Activated CD8-positive, alpha-beta T cell treated with anti-CD3 and anti-CD28 coated beads for 36 hours (primary cell): ENCODE data around the gene C2. TPM values are rescaled to one million over a fixed set of nuclear protein-coding genes. Genes with fewer than 3 reads are reported as not detected.
A peak's percentile ranks its signal among the peaks of the same experiment; 100 is the strongest.

ENCODE experiments used
- ATAC-seq: fragments of 200-7000 bp; cut with Tn5 transposase; one replicate; pipeline ENCODE4 v1.10.0; 2021; ENCODE audit warnings: mild to moderate bottlenecking, moderate library complexity
- CTCF ChIA-PET: fragments of 350-600 bp; sonication (Branson Sonifier 250); formaldehyde crosslinking; loops from one replicate; lab custom pipeline; 2021; ENCODE audit warnings: antibody characterized with exemption; lab: Charles Lee
- POLR2A ChIA-PET: fragments of 350-600 bp; sonication (Branson Sonifier 250); formaldehyde crosslinking; loops from one replicate; lab custom pipeline; 2021; ENCODE audit warnings: antibody characterized with exemption; lab: Charles Lee
- DNase-seq: peaks from one replicate; pipeline ENCODE4 v3.0.0-alpha.2; 2020
- H3K27ac Mint-ChIP-seq: one replicate; pipeline ENCODE4 v1.8.0; 2021; ENCODE audit warnings: mild to moderate bottlenecking, mixed read lengths
- H3K27me3 Mint-ChIP-seq: one replicate; pipeline ENCODE4 v1.8.0; 2021; ENCODE audit warnings: mixed read lengths
- H3K36me3 Mint-ChIP-seq: one replicate; pipeline ENCODE4 v1.8.0; 2021; ENCODE audit warnings: low read depth, mixed read lengths
- H3K4me1 Mint-ChIP-seq: one replicate; pipeline ENCODE4 v1.8.0; 2021; ENCODE audit warnings: low read depth, mixed read lengths
- H3K4me3 Mint-ChIP-seq: one replicate; pipeline ENCODE4 v1.8.0; 2021; ENCODE audit warnings: mild to moderate bottlenecking, moderate library complexity, mixed read lengths
- H3K9me3 Mint-ChIP-seq: one replicate; pipeline ENCODE4 v1.8.0; 2021; ENCODE audit warnings: mixed read lengths
- CTCF ChIP-seq: fragments of 200-600 bp; IDR thresholded peaks from one replicate; pipeline ENCODE4 v1.8.0; 2022; ENCODE audit warnings: antibody characterized with exemption, mild to moderate bottlenecking
- intact Hi-C: fragments of 100-400 bp; cut with micrococcal nuclease; formaldehyde crosslinking; loops from one replicate; pipeline ENCODE4 v1.10.0; 2022
- total RNA-seq, 2 experiments: library from RNA; stranded (reverse); gene quantifications; one replicate each; pipeline ENCODE4 v1.2.3, GENCODE V29; 2021

The C2 gene
- total RNA-seq, 2 experiments from 2014 or later: 0.99 to 1.4 TPM

GRCh38 chr6:31892821-31893220 is 34.7 kb upstream of the C2 start:
- H3K4me3 Mint-ChIP-seq: no peak overlapping the region
- H3K27me3 Mint-ChIP-seq: no peaks in the 10 kb centered on the region
- H3K36me3 Mint-ChIP-seq: peaks cover 35% of the 10 kb centered on the region
- ChIA-PET POLR2A (interaction anchor here (0.6 kb wide), 1 partner anchor 55 kb away, joined by 3 read pairs; no protein-coding TSS in a partner anchor), CTCF (interaction anchor here (0.6 kb wide), 1 partner anchor 75 kb away, joined by 3 read pairs; no protein-coding TSS in a partner anchor)
- DNase-seq (no peak), ATAC-seq (no peak)
- H3K27ac Mint-ChIP-seq: peak overlapping the region; percentile 52
- H3K4me1 Mint-ChIP-seq: peaks cover 15% of the 10 kb centered on the region
- no peaks in the 10 kb centered on the region for H3K9me3 Mint-ChIP-seq
- intact Hi-C loops: no loop called here
- TF ChIP-seq CTCF: no peak

- ATAC-seq (no peak), DNase-seq (no peak)
- POLR2A ChIA-PET: interaction anchor here (1.0 kb wide), 1 partner anchor 56 kb away, joined by 4 read pairs; no protein-coding TSS in a partner anchor
- Mint-ChIP-seq H3K4me1 (peaks cover 32% of the 10 kb centered on the region), H3K9me3 (no peaks in the 10 kb centered on the region), H3K36me3 (peaks cover 21% of the 10 kb centered on the region), H3K4me3 (peak overlapping the region; percentile 80), H3K27ac (peak overlapping the region; percentile 88), H3K27me3 (no peaks in the 10 kb centered on the region)
- intact Hi-C loops: no loop called here
- no peak for TF ChIP-seq CTCF
- CTCF ChIA-PET: interaction anchor here (2.9 kb wide), 1 partner anchor 55 kb away, joined by 13 read pairs; no protein-coding TSS in a partner anchor
These were observed 31.0 kb upstream of the C2 start for GRCh38 chr6:31896493-31896855.

GRCh38 chr6:31896856-31897611 is 30.5 kb upstream of the C2 start:
- no peaks in the 10 kb centered on the region for H3K9me3 Mint-ChIP-seq
- POLR2A ChIA-PET: interaction anchor here (0.9 to 1.3 kb wide), 7 partner anchors 10 to 202 kb away, joined by 3 to 4 read pairs (median 4); partner anchors contain the start of gene CFB
- peaks cover 32% of the 10 kb centered on the region for H3K4me1 Mint-ChIP-seq
- no peak for ATAC-seq
- H3K4me3 Mint-ChIP-seq: peak overlapping the region; percentile 80
- peak overlapping the region; percentile 88 for H3K27ac Mint-ChIP-seq
- DNase-seq: no peak
- CTCF ChIA-PET: interaction anchor here (0.6 to 2.9 kb wide), 4 partner anchors 8 to 55 kb away, joined by 3 to 13 read pairs (median 4); partner anchors contain the start of gene NEU1
- peaks cover 18% of the 10 kb centered on the region for H3K36me3 Mint-ChIP-seq
- H3K27me3 Mint-ChIP-seq: no peaks in the 10 kb centered on the region
- intact Hi-C loops: no loop called here
- no peak for TF ChIP-seq CTCF

GRCh38 chr6:31897612-31898382 is 29.7 kb upstream of the C2 start, which contains the start of gene EHMT2:
Gene EHMT2, minus strand, starts transcription at chr6:31897698. Its CDS starts 21 bp downstream, at chr6:31897677.
- ChIA-PET POLR2A (interaction anchor here (0.8 to 1.5 kb wide), 15 partner anchors 11 to 1072 kb away, joined by 3 to 6 read pairs (median 3); partner anchors contain the start of genes CFB, DXO and VARS1), CTCF (interaction anchor here (0.6 to 2.9 kb wide), 9 partner anchors 9 to 221 kb away, joined by 3 to 13 read pairs (median 4); partner anchors contain the start of genes DXO and NEU1)
- H3K27ac Mint-ChIP-seq: peak within 1 kb of the TSS; percentile 95
- no peak for TF ChIP-seq CTCF
- DNase-seq: peak; percentile 87
- peaks cover 12% of the 10 kb centered on the region for H3K36me3 Mint-ChIP-seq
- peak; percentile 63 for ATAC-seq
- H3K9me3 Mint-ChIP-seq: no peaks in the 10 kb centered on the region
- H3K4me3 Mint-ChIP-seq: peak within 1 kb of the TSS; percentile 87
- H3K27me3 Mint-ChIP-seq: no peaks in the 10 kb centered on the region
- H3K4me1 Mint-ChIP-seq: peaks cover 33% of the 10 kb centered on the region
- intact Hi-C loops: no loop called here
